Measurements from ENCODE around the gene COLGALT1.
"Not testable (repeated sequence)": the region's sequence is repeated elsewhere in the genome, so short reads cannot be mapped to it uniquely, and the experiment has no call there.

Gene COLGALT1

DNA sequence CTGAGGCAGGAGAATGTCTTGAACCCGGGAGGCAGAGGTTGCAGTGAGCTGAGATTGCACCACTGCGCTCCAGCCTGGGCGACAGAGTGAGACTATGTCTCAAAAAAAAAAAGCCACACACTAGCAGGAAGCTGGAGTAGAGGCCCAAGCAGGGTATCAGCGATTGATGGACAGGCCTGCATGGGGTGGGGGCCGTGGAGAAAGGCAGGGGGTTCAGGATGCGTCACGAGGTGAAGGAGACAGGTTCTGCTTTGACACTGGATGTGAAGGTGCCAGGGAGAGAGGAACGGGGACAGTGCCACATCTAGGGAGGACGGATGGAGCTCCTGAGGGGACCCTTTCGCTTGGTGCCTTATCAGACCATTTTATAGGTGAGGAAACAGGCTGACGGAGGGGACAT lies 7.1 kb downstream of the COLGALT1 start:
- DNase-seq: no peak

DNA sequence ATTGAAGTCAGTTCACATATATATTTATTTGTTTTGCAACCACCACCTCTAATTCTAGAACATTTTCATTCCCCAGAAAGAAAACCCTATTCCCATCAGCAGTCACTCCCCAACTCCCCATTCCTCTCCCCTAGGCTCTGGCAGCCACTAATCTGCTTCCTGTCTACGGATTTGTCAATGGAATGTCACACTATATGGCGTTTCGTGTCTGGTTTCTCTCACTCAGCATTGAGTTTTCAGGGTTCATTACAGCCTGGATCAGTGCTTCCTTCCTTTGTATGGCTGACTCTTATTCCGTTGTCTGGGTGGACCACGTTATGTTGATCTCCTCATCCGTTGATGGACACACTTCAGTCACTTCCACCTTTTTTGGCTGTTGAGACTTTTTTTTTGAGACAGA lies 9.3 kb downstream of the COLGALT1 start:
- DNase-seq: no peak

DNA sequence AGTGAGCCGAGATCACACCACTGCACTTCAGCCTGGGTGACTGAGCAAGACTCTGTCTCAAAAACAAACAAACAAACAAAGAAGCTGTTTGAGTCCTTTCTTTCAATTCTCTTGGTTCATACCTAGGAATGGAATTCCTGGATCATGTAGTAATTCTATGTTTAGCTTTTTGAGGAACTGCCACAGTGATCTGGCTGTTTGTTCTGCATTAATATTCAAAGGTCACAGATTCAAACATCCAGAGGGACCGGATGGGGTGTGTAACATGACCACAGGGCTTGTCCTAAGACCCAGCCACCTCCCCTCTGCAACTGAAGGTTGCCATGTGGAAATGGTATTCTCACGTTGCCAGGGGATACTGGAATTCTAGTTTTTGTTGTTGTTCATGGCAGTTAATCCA lies 10.2 kb downstream of the COLGALT1 start:
- DNase-seq: no peak

- no peak for DNase-seq
Measured at GRCh38 chr19:17567940-17568339, 12.5 kb downstream of the COLGALT1 start.

- DNase-seq: not testable (repeated sequence)
Measured at GRCh38 chr19:17570291-17570690, 14.8 kb downstream of the COLGALT1 start.

GRCh38 chr19:17570791-17571190 lies 15.3 kb downstream of the COLGALT1 start:
- no peak for DNase-seq

DNA sequence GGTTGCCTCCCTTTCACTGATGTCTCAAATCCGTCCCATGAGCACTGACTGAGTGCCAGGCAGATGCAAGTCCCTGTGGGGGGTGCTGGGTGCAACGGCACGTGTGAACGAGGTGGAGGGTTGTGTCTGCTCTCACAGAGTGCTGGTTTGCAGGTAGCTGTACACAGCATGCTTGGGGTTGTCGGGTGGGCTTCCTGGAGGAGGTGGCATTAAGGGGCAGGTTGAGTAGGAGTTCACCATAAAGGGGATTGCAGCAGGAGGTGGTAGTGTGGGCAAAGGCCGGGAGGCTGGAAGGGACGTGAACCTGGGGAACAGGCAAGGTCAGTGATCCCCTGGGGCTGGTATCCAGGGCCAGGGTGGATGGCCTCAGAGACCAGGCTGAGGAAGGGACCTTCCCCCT lies 17.2 kb downstream of the COLGALT1 start:
- no peak for DNase-seq

- DNase-seq: no peak
Measured at GRCh38 chr19:17575871-17576757, 20.7 kb downstream of the COLGALT1 start.

DNA sequence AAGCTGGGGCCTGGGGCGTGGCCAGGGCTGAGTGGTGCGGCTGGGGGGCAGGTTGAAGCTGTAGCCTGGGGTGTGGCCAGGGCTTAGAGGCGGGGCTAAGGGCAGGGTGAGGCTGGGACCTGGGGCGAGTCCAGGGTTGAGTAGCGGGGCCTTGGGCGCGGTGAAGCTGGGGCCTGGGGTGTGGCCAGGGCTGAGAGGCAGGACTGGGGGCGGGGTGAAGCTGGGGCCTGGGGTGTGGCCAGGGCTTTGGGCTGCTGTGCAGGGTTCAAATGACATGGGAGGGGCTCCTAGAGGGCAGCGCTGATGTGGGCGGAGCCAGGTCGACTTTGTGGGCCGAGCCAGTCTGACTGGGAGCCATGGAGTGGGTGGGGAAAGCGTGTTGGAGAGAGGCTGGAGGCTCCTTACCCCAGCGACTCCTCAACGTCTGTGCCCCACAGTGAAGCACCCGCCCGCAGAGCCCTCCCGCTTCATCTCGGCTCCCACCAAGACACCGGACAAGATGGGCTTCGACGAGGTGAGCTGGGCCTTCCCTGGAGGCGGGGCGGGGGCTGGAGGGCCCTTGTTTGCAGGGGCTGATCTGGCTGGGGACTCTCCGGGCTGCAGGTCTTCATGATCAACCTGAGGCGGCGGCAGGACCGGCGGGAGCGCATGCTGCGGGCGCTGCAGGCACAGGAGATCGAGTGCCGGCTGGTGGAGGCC lies 21.5 kb downstream of the COLGALT1 start:
- DNase-seq: no peak

DNA sequence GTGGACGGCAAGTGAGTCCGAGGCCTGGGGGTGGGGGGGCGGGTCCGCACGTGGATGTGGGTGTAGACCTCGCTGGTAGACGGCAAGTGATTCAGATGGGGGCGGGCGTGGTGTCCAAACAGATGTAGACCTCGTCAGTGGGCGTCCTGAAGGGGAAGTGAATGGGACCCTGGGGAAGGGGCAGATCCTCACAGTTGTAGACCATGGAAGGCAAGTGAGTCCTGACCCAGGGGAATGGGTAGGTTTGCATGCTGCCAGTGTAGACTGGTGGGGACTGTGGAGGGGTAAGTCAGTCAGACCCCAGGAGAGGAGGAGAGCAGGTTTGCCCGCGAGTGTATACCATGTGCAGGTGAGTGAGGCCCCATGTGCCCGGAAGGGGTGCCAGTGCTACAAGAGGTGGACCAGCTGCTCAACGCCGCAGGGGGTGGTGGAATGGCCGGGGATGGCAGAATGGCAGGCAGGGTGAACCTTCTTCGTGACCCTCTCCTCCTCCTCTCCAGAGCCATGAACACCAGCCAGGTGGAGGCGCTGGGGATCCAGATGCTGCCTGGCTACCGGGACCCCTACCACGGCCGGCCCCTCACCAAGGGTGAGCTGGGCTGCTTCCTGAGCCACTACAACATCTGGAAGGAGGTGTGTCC lies 22.1 kb downstream of the COLGALT1 start:
- DNase-seq: no peak

- DNase-seq: no peak
Measured at GRCh38 chr19:17579661-17580244, 24.3 kb downstream of the COLGALT1 start.

- DNase-seq: no peak
Measured at GRCh38 chr19:17580470-17581144, 25.2 kb downstream of the COLGALT1 start.

- DNase-seq: no peak
Measured at GRCh38 chr19:17581211-17581874, 25.9 kb downstream of the COLGALT1 start.

GRCh38 chr19:17582613-17583012 lies 27.2 kb downstream of the COLGALT1 start:
- DNase-seq: no peak

DNA sequence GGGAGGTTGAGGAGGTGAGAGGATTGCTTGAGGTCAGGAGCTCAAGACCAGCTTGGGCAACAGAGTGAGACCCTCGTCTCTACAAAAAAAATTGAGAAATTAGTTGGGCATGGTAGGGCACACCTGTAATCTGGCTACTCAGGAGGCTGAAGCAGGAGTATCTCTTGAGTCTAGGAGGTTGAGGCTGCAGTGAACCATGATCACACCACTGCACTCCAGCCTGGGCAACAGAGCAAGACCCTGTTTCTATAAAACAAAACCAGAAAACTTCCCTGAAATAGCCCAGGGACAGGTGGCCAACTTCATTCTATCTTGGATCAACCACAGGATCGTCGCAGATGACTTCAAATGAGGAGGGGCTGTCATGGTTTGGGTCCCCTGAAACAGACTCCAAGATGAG lies 28.7 kb downstream of the COLGALT1 start:
- no peak for DNase-seq

GRCh38 chr19:17585395-17585794 lies 29.9 kb downstream of the COLGALT1 start:
- DNase-seq: not testable (repeated sequence)

DNA sequence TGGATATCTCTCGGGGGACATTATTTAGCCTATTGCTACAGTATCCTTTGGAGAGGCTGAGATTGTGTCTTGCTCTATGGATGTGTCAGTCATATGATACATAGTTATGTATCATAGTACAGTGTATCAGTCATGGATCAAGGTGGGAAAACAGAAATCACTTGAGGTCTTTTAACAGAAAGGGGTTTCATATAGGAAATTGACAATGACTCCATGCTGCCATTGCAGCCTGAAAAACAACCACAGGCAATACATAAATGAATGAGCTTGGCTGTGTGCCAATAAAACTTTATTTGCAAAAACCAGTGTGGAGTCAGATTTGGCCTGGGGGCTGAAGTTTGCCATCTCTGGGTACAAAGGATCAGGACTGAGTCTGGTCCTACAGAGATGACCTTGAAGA lies 35.4 kb downstream of the COLGALT1 start:
- DNase-seq: no peak

DNA sequence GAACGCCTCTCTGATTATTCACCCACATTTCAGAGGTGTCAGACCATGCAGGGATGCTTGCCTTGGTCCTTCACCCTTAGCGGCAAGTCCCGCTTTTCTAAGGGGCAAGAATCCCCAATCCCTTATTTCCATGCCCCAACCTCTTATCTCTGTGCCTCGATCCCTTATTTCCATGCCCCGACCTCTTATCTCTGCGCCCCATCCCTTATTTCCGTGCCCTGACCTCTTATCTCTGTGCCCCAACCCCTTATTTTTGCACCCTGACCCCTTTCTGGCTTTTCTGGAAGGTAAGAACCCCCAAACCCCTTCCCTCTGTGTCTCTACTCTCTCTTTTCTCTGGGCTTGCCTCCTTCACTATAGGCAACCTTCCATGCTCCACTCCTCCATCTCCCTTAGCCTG lies 38.8 kb downstream of the COLGALT1 start:
- not testable (repeated sequence) for DNase-seq

GRCh38 chr19:17598063-17598462 lies 42.6 kb downstream of the COLGALT1 start:
- DNase-seq: not testable (repeated sequence)

GRCh38 chr19:17598953-17599352 lies 43.5 kb downstream of the COLGALT1 start:
- DNase-seq: no peak

DNA sequence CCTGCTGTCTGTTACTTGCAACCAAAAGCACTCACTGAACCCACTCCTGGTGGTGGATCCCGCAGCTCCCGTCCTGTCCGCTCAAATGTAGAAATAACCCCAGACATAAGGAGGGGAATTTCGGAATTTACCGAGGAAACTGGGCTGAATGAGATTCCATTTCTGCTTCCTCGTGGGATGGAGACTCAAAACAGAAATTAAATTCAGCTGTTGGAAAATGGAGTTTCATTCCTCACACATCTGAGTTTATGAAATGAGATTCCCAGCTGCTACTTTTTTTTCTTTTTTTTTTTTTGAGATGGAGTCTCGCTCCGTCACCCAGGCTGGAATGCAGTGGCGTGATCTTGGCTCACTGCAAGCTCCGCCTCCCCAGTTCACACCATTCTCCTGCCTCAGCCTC lies 44.3 kb downstream of the COLGALT1 start:
- DNase-seq: no peak

DNA sequence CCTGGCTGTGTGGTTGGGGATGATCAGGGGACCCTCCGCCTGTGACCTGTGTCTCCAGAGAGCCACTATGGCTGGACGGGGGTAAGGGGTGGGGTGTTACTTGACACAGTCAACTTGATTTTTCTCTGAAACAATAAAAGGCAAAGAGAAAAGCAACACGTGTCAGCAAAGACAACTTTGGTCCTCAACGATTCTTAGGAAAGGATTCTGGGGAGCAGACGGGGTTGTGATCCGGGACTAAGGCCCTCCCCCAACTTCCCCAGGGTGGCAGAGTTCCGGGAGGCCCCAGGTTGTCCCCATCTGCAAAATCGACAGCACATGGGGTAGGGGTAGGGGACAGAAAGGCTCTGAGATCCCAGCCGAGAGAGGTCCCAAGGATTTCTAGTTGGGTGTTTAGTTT lies 46.2 kb downstream of the COLGALT1 start:
- no peak for DNase-seq
